GM18870 (cell line): ENCODE data around the gene C5orf52.
"Not testable (repeated sequence)": the region's sequence is repeated elsewhere in the genome, so short reads cannot be mapped to it uniquely, and the experiment has no call there.

Experiments
- ATAC-seq: cut with Tn5 transposase; IDR thresholded peaks from one replicate; pipeline ENCODE4 v1.9.1; 2021; ENCODE audit warnings: moderate library complexity; ENCODE audit not compliant: unreplicated experiment

The C5orf52 gene

DNA sequence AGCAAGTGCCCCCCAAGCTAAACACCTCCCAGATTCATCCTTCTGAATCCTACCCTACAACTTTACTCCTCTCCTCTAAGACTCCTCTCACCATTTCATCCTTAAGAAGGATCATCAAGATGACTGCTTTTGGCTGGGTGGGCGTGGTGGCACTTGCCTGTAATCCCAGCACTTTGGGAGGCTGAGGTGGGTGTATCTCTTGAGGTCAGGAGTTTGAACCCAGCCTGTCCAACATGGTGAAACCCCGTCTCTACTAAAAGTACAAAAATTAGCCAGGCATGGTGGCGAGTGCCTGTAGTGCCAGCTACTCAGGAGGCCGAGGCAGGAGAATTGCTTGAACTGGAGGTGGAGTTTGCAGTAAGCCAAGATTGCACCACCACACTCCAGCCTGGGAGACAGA lies 3.0 kb downstream of the C5orf52 start:
- ATAC-seq, result not testable (repeated sequence)

DNA sequence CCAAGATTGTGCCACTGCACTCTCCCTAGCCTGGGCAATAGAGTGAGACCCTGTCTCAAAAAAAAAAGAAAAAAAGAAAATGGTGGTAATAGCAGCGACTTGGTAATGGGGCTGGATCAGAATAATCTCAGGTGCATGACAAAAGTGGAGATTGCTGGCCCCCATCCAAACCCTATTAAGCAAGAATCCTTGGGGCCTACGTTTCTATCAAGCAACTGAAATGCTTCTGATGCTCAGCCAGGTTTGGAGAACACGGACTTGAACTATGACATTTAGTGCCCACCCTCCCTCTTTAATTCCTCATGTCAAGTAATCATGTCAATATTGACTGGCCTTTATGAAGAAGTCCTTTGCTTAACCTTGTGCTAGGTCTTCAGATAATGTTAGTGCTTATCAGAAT lies 6.6 kb downstream of the C5orf52 start:
- ATAC-seq, result no peak

DNA sequence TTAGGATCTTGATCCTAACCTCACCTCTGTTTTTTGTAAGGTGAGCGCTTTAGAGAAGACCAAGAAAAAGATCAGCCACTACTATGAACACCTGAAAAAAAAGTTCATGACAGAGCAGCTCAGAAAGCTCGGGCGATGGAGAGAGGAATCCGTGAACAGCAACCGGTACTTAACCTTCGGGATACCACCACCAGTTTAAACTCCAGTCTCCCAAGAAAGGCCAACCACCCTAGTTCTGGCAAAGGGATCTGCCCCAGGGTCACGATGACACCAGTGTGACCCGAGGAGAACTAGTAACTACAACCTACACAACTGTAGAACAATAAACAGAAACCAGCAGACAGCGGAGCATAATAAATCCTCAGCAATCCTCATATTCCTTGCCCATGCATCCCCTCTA lies 8.5 kb downstream of the C5orf52 start:
- no peak for ATAC-seq

DNA sequence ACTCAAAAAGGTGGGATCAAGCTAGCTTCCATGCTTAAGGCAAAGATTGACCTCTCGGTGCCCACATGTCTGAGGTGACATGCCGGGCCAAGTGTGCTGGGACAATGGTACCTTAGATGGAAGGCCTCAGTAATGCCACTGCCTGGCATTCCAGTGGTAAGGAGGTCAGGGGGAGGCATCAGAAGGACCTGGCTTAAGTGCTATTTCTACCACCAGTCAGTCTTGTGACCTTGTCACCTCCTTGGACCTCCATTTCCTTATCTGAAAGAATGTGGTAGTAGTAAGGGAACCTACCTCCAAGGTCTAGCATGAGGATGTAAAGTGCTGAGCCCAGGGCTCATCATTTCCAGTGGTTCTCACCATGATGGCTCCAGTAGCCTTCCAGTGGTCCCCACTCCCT lies 8.9 kb downstream of the C5orf52 start:
- no peak for ATAC-seq

DNA sequence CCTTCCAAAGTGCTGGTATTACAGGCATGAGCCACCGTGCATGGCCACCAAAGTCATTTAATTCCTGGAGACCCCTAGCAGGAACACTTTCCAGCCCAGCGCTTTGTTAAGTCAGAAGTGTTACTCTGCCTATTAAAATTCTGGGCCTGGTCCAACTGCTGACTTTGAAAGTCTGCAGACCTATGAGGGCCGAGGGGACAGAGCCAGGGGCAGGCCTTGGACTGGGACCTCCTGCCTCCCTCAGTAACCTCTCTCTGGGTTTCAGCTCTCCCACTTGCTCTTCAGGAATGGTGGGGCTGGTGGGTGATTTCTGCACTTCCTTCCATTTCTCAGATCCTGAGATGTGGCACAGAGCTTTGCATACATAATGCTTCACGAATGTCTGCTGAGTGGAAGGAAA lies 9.7 kb downstream of the C5orf52 start:
- ATAC-seq, result no peak

DNA sequence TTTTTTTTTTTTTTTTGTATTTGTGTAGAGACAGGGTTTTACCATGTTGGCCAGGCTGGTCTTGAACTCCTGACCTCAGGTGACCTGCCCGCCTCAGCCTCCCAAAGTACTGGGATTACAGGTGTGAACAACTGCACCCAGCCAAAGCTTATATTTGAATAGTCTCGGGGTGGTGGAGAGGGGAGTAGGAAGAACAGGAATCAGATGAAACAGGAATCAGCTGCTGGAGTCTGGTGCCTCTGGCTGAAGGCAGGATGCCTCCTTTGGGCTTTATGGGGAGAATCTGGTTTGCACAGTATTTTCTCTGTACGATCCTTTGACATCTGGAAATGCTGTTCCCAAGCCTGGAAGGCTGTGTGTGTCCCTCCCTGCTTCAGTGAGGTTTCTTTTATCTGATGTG lies 10.9 kb downstream of the C5orf52 start:
- ATAC-seq, result no peak

DNA sequence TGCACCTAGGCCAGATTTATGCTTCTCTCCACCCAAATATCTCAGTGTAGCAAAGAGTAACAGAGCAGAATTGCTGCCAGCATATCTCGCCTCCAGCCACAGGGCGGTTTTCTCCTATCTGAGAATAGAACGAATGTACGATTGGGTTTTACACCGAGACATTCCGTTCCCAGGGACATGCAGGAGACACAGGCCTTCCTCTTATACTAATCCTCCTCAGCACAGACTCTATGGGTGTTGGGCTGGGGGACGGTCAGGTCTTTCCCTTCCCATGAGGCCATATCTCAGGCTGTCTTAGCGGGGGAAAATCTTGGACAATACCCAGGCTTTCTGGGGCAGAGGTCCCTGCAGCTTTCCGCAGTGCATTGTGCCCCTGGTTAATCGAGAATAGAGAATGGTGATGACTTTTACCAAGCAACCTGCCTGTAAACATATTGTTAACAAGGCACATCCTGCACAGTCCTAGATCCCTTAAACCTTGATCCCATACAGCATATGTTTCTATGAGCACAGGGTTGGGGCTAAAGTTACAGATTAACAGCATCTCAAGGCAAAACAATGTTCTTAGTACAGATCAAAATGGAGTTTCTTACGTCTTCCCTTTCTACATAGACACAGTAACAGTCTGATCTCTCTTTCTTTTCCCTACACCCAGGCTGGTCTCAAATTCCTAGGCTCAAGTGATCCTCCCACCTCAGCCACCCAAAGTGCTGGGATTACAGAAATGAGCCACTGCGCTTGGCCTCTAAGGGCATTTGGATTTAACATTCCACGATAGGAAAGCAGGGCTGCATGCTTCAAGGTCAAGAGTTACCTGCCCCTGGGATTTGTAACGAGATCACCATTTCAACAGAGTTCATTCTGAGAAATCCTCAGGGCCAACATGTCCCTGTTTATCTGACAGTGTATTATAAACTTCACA lies 15.2 kb downstream of the C5orf52 start:
- not testable (repeated sequence) for ATAC-seq

DNA sequence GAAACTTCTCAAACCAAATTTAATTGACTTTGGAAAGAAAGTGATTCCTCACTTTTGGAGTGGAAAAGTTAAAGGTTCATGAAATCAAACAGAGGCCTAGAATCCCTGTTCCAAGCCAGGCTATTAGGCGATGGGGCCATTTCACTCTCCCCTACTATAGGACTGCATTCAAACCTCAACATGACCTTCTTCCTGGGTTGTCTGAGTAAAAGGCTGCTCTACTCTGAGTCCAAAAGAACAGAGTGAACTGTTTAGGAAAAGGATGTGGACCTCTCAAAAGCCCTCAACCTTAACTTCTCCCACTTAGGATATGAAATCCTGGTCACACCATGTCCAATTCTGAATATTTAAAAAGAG lies 15.8 kb downstream of the C5orf52 start:
- no peak for ATAC-seq

DNA sequence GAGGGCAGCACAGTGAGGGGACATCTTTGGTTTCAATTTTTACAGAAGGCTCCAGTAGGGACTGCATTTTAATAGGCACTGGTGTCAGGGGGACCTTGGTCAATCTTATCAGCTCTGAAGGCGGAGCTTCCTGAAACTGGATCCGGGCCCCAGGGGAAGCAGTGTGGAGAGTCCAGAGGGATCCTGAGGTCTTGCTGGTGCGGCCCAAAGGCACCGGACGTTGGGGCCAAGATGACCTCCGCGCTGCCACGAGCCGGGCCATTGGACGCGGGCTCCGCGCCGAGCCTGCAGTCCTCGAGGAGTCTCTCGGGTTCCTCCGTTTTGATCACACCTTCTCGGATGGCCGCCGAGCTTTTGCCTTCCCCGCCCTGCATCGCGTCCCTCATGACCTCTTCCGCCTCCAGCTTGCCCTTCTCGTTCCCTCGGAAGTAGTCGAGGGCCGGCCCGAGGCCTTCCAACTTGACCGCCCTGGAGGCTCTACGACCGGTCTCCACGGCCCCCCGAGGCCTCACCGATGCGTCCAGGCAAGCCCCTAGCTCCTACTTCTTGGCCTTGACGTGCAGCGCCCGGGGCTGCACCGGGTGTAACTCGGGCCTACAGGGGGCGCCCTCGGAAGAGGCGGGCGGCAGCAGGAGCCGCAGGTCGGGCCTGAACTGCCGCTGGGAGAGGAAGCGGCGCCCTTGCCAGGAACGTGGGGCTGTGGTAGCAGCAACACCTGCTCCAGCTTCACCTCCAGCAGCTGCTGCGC lies 18.8 kb downstream of the C5orf52 start:
- ATAC-seq, result no peak

DNA sequence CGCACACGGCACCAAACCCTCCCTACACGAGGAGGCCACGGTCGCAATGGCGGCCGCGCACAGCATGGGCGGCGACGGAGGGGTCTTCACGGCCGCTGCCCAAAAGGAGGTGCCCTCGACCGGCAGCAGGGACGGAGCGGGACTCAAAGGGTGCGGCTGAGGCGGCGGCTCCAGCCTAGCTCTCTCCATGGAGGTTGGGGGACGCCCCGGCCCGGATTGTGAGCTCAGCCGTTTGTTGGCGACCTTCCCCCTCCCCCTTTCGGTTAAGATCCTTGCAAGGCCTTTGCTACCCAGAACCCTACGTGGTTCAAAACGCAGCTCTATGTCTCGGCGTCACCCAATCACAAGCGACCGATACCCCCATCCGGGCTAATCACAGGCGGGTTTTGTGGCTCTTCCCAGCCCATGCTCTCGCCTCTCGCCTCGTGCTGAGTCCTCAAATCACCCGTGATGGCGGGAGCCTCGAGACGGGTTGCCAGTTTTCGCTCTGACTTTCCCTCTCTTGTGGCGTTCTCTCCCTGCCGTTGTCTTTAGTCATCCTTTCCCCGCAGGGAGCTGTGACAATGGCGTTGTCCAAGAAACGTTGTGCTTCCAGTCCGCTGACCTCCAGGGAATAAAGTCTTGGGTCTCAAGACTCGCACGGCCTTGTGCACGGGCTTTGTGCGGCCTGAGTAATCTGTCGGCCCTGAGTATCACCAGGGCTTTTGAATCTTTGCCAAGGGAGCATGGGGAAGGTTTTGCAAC lies 19.5 kb downstream of the C5orf52 start:
- no peak for ATAC-seq

DNA sequence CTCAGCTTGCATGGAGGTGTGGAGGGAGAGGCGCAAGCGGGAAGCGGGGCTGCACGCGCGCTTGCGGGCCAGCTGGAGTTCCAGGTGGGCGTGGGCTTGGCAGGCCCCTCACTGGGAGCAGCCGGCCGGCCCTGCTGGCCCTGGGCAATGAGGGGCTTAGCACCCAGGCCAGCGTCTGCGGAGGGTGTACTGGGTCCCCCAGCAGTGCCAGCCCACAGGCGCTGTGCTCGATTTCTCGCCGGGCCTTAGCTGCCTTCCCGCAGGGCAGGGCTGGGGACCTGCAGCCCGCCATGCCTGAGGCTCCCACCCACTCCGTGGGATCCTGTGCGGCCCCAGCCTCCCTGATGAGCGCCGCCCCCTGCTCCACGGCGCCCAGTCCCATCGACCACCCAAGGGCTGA lies 22.5 kb downstream of the C5orf52 start:
- not testable (repeated sequence) for ATAC-seq

DNA sequence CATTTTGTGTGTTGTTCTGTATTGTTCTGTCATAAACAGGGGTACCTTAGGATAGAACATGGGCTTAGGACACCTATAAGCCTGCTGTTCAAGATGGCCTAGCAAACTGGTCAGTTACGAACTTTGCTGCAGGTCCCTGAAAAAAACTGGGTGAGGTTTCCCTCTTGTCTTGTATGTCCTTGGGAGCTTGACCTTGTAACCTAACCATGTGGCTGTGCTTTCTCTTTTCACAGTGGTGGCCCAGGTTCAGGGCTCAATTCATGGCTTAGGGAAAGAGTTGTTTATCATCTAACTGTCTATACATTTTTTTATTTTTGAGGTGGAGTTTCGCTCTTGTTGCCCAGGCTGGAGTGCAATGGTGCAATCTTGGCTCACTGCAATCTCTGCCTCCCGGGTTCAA lies 24.8 kb downstream of the C5orf52 start:
- ATAC-seq, result not testable (repeated sequence)

DNA sequence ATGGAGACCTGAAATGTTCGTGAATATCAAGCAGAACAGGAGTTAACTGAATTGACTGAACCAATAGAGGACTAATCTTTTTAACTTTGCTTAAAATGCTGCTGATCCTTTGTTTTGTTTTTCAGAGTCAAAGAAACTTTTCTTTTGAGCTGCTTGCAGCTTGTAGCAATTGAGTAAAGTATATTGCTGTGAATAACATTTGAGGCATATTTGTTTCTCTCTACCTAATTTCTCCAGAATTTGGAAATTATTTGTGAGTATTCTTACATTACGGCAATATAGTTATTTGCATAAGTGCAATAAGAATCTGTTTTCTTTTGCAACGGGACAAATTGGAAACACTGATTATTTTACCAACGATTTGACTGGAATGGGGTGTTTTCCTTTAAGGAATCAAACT lies 27.3 kb downstream of the C5orf52 start:
- ATAC-seq, result not testable (repeated sequence)

DNA sequence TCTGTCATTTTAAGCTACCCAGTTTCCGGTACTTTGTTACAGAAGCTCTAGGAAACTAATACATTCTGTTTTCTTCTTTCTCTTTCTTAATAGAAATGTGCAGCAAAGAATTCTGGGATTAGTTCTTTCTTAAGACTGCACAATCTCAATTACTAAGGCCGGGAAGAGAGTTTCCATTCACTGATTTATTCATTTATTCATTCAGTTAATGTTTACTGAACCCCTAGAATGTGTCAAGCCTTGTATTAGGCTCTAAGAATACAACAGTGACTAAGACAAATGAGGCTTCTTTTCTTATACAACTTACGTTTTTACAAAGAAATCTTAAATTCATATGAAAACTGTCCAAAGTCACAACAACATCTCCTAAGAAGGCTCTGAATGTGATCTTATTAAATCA lies 32.4 kb downstream of the C5orf52 start:
- no peak for ATAC-seq

DNA sequence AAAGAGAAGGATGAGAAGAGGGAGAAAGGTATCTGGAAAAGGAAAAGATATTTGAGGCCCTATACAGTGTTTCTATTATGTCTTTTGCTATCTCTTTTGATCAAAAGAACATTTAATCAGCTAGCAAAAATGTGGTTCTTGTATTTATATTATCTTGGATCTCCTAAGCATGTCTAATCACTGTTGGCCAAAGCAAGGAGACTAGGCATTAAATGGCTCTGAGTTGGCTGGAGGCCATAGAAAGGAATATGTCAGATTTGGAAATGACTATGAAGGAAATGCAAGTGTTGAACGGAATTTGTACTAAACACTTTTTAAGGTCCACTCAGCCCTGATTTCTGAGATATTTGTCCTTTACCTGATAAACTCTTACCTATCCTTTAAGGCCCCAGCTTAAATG lies 37.5 kb downstream of the C5orf52 start:
- ATAC-seq, result no peak

DNA sequence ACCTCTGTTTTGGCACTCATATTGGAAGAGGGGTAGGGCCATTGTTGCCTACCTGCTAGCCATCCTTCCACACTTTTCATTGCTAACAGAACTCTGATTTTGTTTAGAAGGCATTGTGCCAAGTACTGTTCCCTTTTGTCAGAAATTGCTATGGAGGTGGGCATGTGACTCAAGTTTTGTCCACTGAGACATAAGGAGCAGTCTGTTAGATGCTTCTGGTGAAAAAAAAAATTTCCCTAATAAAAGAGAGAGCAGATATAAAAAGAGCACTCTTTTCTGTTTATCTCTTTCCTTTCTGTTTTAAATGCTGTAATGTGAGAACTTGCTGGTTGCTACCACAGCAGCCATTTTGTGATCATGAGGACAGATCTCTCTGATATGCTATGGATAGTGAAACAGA lies 38.0 kb downstream of the C5orf52 start:
- ATAC-seq, result no peak

DNA sequence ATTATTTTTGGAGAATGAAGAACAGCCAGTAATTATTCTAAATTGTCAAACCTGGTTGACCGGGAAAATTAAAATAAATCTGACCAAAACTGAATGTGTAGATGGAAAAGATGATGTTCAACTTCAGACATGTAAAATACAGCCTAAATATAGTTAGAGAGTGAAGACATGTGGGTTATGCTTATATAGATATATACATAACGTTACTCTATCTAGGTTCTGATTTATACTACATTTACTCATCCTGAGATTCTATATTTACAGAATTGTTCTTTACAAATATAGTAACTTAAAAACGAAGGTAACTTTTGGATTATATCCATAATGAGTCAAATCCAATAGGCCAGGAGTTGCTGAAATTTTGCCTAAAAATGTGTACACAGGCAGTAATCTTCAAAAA lies 39.1 kb downstream of the C5orf52 start:
- no peak for ATAC-seq

DNA sequence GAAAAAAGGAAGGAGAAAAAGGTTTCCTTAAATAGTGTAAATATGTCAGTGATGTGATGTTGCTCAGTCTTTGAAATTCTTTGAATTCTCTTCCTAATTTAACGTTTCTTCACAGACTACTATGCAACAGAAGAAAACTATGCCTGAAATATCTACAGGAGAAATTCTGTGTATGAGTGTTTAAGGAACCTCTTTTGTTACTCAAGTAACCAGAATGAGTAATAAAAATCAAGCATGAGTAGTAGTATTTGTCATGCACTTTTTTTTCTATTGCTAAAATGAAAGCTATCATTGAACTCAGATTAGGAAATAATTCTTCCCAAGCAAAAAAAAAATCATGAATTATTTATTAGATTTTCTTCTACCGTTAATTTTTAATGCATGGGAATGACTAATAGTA lies 39.5 kb downstream of the C5orf52 start:
- ATAC-seq, result no peak

DNA sequence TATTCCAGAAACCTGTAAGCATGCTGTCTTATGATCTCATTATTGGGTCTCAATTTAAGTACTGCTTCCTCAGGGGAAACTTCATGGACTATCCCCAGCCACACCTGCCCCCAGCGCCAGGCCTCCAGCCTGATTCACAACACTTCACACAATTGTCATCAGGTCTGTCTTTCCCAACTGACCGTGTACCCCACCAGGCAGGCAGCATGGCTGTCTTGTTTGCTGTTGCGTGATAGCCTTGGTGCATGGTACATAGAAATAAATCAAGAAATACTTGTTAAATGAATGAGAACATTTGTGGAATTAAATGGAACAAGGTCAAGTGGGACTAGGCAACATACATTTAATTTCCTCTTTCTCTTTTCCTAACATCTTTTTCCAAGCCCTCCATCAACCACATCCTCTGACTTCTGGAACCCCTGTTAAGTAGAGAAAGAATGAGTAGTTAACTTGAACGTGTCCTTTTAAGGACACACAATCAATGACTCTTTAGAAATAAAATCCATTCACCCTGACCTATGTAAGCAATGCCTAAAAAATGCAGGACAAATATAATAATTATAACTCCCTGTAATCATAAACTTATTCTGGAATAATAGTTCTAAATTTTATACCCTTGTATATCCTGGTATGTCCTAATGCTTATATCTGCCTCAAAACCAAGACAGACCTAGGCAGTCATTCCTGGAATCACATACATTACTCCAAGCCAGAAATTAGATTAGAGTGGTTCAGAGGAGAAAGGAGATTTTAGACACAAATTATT lies 42.7 kb downstream of the C5orf52 start:
- ATAC-seq, result no peak

DNA sequence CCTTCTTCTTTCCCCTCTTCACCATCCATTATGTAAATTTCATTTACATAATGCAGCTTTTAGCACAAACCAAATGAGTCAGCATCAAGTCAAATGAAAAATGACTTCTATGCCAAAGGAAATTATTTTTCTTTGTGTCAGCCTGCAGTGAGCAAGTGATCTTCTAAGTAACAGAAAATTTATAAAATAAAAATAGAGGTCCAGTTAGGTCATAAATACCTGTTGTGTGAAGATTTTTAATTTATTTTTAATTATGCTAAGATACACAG lies 43.2 kb downstream of the C5orf52 start:
- no peak for ATAC-seq

DNA sequence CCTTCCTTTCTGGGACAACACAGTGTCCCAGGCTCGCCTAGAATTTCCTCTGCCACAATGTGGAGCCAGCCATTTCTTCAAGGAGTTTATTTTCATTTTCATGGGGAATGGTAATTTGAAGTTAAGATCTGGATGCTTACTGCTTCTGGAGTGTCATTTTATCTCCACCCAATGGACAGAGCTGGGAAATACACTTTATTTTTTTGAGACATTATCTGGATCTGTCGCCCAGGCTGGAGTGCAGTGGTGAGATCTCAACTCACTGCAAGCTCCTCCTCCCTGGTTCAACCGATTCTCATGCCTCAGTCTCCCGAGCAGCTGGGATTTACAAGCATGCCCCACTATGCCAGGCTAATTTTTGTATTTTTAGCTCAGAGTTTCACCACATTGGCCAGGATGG lies 47.2 kb downstream of the C5orf52 start:
- ATAC-seq, result peak; percentile 79
